ENCODE data around the gene MTA3. TPM values are rescaled to one million over a fixed set of nuclear protein-coding genes. Genes with fewer than 3 reads are reported as not detected.

Gene MTA3
- polyA plus RNA-seq, 3 donors, result 2.0 to 4.5 (median 2.2) TPM

DNA sequence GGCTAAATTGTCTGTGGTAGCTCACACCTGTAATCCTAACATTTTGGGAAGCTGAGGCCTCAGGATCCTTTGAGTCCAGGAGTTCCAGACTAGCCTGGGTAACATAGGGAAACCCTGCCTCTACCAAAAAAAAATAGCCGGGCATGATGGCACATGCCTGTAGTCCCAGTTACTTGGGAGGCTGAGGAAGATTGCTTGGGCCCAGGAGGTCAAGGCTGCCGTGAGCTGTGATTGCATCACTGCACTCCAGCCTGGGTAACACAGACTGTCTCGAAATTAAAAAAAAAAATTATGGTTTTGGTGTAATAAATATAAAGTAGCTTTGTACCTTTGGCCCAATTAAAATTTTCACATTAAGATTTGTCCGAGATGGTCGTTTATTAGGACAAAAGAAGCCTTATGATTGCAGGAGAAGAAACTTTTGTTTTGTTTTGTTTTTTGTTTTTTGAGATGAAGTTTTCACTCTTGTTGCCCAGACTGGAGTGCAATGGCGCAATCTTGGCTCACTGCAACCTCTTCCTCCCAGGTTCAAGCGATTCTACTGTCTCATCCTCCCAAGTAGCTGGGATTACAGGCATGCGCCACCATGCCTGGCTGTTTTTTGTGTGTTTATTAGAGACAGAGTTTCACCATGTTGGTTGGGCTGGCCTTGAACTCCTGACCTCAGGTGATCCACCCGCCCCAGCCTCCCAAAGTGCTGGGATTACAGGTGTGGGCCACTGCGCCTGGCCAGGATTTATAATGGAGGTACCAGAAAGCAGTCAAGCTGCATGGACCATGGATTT lies 4.1 kb downstream of the MTA3 start:
- no peak overlapping the region for H3K4me3 Mint-ChIP-seq
- DNase-seq, result no peak

DNA sequence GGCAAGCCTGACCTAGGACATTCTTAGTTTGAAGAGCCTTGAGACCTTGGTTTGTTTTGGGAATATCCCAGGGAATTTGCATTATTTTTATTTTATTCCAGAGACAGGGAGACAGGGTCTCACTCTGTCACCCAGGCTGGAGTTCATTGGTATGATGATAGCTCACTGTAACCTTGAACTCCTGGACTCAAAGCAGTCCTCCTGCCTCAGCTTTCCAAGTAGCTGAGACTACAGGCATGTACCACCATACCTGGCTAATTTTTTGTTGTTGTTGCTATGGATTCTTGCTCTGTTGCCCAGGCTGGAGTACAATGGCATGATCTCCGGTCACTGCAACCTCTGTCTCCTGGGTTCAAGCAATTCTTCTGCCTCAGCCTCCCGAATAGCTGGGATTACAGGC lies 4.8 kb downstream of the MTA3 start:
- no peaks in the 10 kb centered on the region for H3K9me3 ChIP-seq (replicated peaks in 1 of 2; ENCODE audit: control insufficient read depth in 1 of 2, insufficient read depth in 1 of 2, low read length in 2 of 2)
- WGBS (ENCODE audit: insufficient coverage), result 100% methylated on average over 1 of the region's 2 CpGs
- no peak overlapping the region for H3K27ac ChIP-seq (ENCODE audit: low read depth in 1 of 2, low read length in 2 of 2)
- Mint-ChIP-seq H3K36me3 (no peaks in the 10 kb centered on the region), H3K4me1 (peaks cover 13% of the 10 kb centered on the region), H3K4me3 (no peak overlapping the region), H3K9me3 (peaks cover 0 to 2% (median 0%) of the 10 kb centered on the region in 7 donors), H3K27ac (no peak overlapping the region), H3K27me3 (ENCODE audit: low read depth in 3 of 3) (peaks cover 1 to 5% (median 2%) of the 10 kb centered on the region in 3 donors)
- no peak overlapping the region for H3K9ac ChIP-seq (ENCODE audit: insufficient read depth, low read length, poor library complexity, severe bottlenecking)
- no peaks in the 10 kb centered on the region for H4K20me1 ChIP-seq (ENCODE audit: insufficient read depth, low read length)
- no peak overlapping the region for H3K4me2 ChIP-seq (replicated peaks; ENCODE audit: extremely low read depth, low read length, poor library complexity, severe bottlenecking)
- H3K36me3 ChIP-seq (replicated peaks in 1 of 2; ENCODE audit: control insufficient read depth in 1 of 2, insufficient read depth in 2 of 2, low read length in 2 of 2), result no peaks in the 10 kb centered on the region
- no peak for DNase-seq
- intact Hi-C loops (cut with micrococcal nuclease), result no loop called here
- no peaks in the 10 kb centered on the region for H3K27me3 ChIP-seq (ENCODE audit: control insufficient read depth in 2 of 2, insufficient read depth in 2 of 2, low read length in 2 of 2)
- H2AFZ ChIP-seq (ENCODE audit: insufficient read depth, low read depth, low read length, poor library complexity, severe bottlenecking), result no peak overlapping the region
- H3K4me1 ChIP-seq (ENCODE audit: control insufficient read depth in 1 of 2, insufficient read depth in 2 of 2, low read length in 2 of 2), result no peaks in the 10 kb centered on the region
- no peak overlapping the region for H3K4me3 ChIP-seq (replicated peaks in 1 of 3; ENCODE audit: low read depth in 2 of 3, low read length in 3 of 3)
- TF ChIP-seq, protein P1, sequence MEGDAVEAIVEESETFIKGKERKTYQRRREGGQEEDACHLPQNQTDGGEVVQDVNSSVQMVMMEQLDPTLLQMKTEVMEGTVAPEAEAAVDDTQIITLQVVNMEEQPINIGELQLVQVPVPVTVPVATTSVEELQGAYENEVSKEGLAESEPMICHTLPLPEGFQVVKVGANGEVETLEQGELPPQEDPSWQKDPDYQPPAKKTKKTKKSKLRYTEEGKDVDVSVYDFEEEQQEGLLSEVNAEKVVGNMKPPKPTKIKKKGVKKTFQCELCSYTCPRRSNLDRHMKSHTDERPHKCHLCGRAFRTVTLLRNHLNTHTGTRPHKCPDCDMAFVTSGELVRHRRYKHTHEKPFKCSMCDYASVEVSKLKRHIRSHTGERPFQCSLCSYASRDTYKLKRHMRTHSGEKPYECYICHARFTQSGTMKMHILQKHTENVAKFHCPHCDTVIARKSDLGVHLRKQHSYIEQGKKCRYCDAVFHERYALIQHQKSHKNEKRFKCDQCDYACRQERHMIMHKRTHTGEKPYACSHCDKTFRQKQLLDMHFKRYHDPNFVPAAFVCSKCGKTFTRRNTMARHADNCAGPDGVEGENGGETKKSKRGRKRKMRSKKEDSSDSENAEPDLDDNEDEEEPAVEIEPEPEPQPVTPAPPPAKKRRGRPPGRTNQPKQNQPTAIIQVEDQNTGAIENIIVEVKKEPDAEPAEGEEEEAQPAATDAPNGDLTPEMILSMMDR (IDR thresholded peaks at IDR 0.05), result no peak
- H3K79me2 ChIP-seq (ENCODE audit: insufficient read depth, low read length), result no peaks in the 10 kb centered on the region

More for the DNA sequence above, 4.1 kb downstream of the MTA3 start:
- H3K9me3 ChIP-seq (replicated peaks in 1 of 2; ENCODE audit: control insufficient read depth in 1 of 2, insufficient read depth in 1 of 2, low read length in 2 of 2), result no peaks in the 10 kb centered on the region
- peaks cover 13% of the 10 kb centered on the region for H3K4me1 Mint-ChIP-seq
- H3K4me2 ChIP-seq (replicated peaks; ENCODE audit: extremely low read depth, low read length, poor library complexity, severe bottlenecking), result no peak overlapping the region
- H3K4me3 ChIP-seq (replicated peaks in 1 of 3; ENCODE audit: low read depth in 2 of 3, low read length in 3 of 3), result no peak overlapping the region
- H3K4me1 ChIP-seq (ENCODE audit: control insufficient read depth in 1 of 2, insufficient read depth in 2 of 2, low read length in 2 of 2), result no peaks in the 10 kb centered on the region
- no peaks in the 10 kb centered on the region for H3K27me3 ChIP-seq (ENCODE audit: control insufficient read depth in 2 of 2, insufficient read depth in 2 of 2, low read length in 2 of 2)
- H3K9me3 Mint-ChIP-seq, result peaks cover 0 to 2% (median 0%) of the 10 kb centered on the region in 7 donors
- no peak overlapping the region for H3K27ac ChIP-seq (ENCODE audit: low read depth in 1 of 2, low read length in 2 of 2)
- H4K20me1 ChIP-seq (ENCODE audit: insufficient read depth, low read length), result no peaks in the 10 kb centered on the region
- H2AFZ ChIP-seq (ENCODE audit: insufficient read depth, low read depth, low read length, poor library complexity, severe bottlenecking), result no peak overlapping the region
- peak overlapping the region in 2 of 7 donors; percentile 17 to 40 for H3K27ac Mint-ChIP-seq
- H3K9ac ChIP-seq (ENCODE audit: insufficient read depth, low read length, poor library complexity, severe bottlenecking), result no peak overlapping the region
- H3K27me3 Mint-ChIP-seq (ENCODE audit: low read depth in 3 of 3), result peaks cover 5 to 7% (median 7%) of the 10 kb centered on the region in 3 donors
- H3K36me3 ChIP-seq (replicated peaks in 1 of 2; ENCODE audit: control insufficient read depth in 1 of 2, insufficient read depth in 2 of 2, low read length in 2 of 2), result no peaks in the 10 kb centered on the region
- H3K36me3 Mint-ChIP-seq, result no peaks in the 10 kb centered on the region
- intact Hi-C loops (cut with micrococcal nuclease), result no loop called here
- no peaks in the 10 kb centered on the region for H3K79me2 ChIP-seq (ENCODE audit: insufficient read depth, low read length)
- WGBS (ENCODE audit: insufficient coverage), result 82% methylated on average over 4 of the region's 10 CpGs
- TF ChIP-seq, protein P1 (IDR thresholded peaks at IDR 0.05), result no peak
